Occipital lobe (tissue), 2 donors: ENCODE data around the gene OPALIN. TPM values are rescaled to one million over a fixed set of nuclear protein-coding genes. Genes with fewer than 3 reads are reported as not detected.
"Not testable (repeated sequence)": the region's sequence is repeated elsewhere in the genome, so short reads cannot be mapped to it uniquely, and the experiment has no call there.

Source experiments
- DNase-seq: peaks from one replicate; lab custom pipeline; 2025; lab: John Stamatoyannopoulos, UW
- total RNA-seq: library from RNA; depleted of rRNA; stranded (reverse); fragments of >200 nt; gene quantifications from one replicate; pipeline ENCODE4 v1.2.3, GENCODE V29; 2014

Gene OPALIN
- total RNA-seq, 1 donor from 2014 or later, result not detected

- DNase-seq, result no peak
Measured at GRCh38 chr10:96339383-96339782, 19.4 kb downstream of the OPALIN start.

GRCh38 chr10:96338279-96338925 is 20.4 kb downstream of the OPALIN start:
- no peak for DNase-seq

- DNase-seq, result no peak
Measured at GRCh38 chr10:96337106-96337505, 21.7 kb downstream of the OPALIN start.

- no peak for DNase-seq
Measured at GRCh38 chr10:96334616-96335526, 23.9 kb downstream of the OPALIN start.

- DNase-seq, result no peak
Measured at GRCh38 chr10:96333101-96333500, 25.7 kb downstream of the OPALIN start.

- no peak for DNase-seq
Measured at GRCh38 chr10:96327462-96327861, 31.3 kb downstream of the OPALIN start.

- DNase-seq, result no peak
Measured at GRCh38 chr10:96325719-96326373, 33.0 kb downstream of the OPALIN start.

- no peak for DNase-seq
Measured at GRCh38 chr10:96324447-96324846, 34.4 kb downstream of the OPALIN start.

- DNase-seq, result no peak
Measured at GRCh38 chr10:96322275-96322674, 36.5 kb downstream of the OPALIN start.

GRCh38 chr10:96321822-96322221 is 37.0 kb downstream of the OPALIN start:
- no peak for DNase-seq

GRCh38 chr10:96319754-96320474 is 38.9 kb downstream of the OPALIN start:
- DNase-seq, result no peak

- DNase-seq, result no peak
Measured at GRCh38 chr10:96317067-96317833, 41.6 kb downstream of the OPALIN start.

GRCh38 chr10:96313344-96313743 is 45.5 kb downstream of the OPALIN start:
- DNase-seq, result no peak

GRCh38 chr10:96311180-96311715 is 47.6 kb downstream of the OPALIN start:
- DNase-seq, result no peak

GRCh38 chr10:96310321-96310669 is 48.5 kb downstream of the OPALIN start:
- no peak for DNase-seq

GRCh38 chr10:96309628-96310320 is 49.0 kb downstream of the OPALIN start:
- no peak for DNase-seq

- DNase-seq, result not testable (repeated sequence)
Measured at GRCh38 chr10:96308854-96309253, 49.9 kb downstream of the OPALIN start.

- peak; percentile 44 for DNase-seq
Measured at GRCh38 chr10:96306516-96306915, 52.3 kb downstream of the OPALIN start.

GRCh38 chr10:96305019-96305418 is 53.8 kb downstream of the OPALIN start:
- no peak for DNase-seq

- DNase-seq, result no peak
Measured at GRCh38 chr10:96304230-96304629, 54.6 kb downstream of the OPALIN start, which contains the start of gene DNTT. Gene DNTT (plus strand): TSS chr10:96304434. CDS start chr10:96304498, 64 bp downstream.
